ACC112 (cell line): ENCODE results near the gene PHF3.

Experiments used
- H2AFZ ChIP-seq: fragments of 200-600 bp; sonication (generic); one replicate; pipeline ENCODE4 v1.6.0; 2017; ENCODE audit warnings: antibody characterized with exemption, low read length; ENCODE audit not compliant: unreplicated experiment
- H3K27ac ChIP-seq: fragments of 200-600 bp; sonication (generic); 2 replicates; pipeline ENCODE4 v1.5.1; 2014; ENCODE audit warnings: low read depth, mild to moderate bottlenecking, antibody characterized with exemption, low read length, moderate library complexity
- H3K27me3 ChIP-seq: fragments of 200-600 bp; sonication (generic); 2 replicates; pipeline ENCODE4 v1.6.1; 2014; ENCODE audit warnings: mild to moderate bottlenecking, antibody characterized with exemption, low read length, moderate library complexity, mixed read lengths; ENCODE audit not compliant: insufficient read depth
- H3K36me3 ChIP-seq: fragments of 200-600 bp; sonication (generic); 2 replicates; pipeline ENCODE4 v1.6.1; 2016; ENCODE audit warnings: mild to moderate bottlenecking, antibody characterized with exemption, low read length, moderate library complexity, mixed read lengths; ENCODE audit not compliant: insufficient read depth
- H3K4me1 ChIP-seq: fragments of 200-600 bp; sonication (generic); one replicate; pipeline ENCODE4 v1.6.1; 2016; ENCODE audit warnings: low read length, mixed read lengths; ENCODE audit not compliant: insufficient read depth, unreplicated experiment, control insufficient read depth
- H3K4me3 ChIP-seq: fragments of 200-600 bp; sonication (generic); 2 replicates; pipeline ENCODE4 v1.5.1; 2014; ENCODE audit warnings: mild to moderate bottlenecking, low read depth, low read length
- H3K79me2 ChIP-seq: fragments of 200-600 bp; sonication (generic); one replicate; pipeline ENCODE4 v1.6.0; 2016; ENCODE audit warnings: low read length; ENCODE audit not compliant: control insufficient read depth, unreplicated experiment, insufficient read depth

PHF3 gene

DNA sequence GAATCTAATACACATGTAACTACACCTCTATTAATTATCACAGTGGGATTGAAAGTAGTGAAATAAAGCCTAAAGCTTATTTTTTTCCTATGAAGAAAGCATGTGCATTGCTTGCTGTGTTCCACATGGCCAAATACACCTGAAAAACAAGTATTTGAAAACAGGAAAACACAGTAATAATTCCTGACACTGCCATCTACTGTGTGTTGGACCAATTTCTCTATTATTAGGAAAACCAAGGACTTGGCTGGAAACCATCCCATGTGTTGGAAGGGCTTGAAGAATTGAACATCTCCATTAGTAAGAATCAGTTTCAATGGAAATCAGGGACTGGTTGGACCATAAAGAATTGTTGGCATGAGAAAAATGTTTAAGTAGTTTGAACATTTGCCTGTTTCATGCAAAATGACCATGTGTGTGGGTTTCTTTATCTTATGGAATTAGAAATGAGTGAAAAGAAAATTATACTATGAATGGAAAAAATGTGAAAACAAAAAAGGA is 124.1 kb downstream of the PHF3 start:
- Histone ChIP-seq H3K4me3 (no peak overlapping the region), H3K4me1 (no peaks in the 10 kb centered on the region), H3K36me3 (no peaks in the 10 kb centered on the region), H3K79me2 (no peaks in the 10 kb centered on the region), H3K27ac (no peak overlapping the region), H2AFZ (no peak overlapping the region), H3K27me3 (no peaks in the 10 kb centered on the region)

DNA sequence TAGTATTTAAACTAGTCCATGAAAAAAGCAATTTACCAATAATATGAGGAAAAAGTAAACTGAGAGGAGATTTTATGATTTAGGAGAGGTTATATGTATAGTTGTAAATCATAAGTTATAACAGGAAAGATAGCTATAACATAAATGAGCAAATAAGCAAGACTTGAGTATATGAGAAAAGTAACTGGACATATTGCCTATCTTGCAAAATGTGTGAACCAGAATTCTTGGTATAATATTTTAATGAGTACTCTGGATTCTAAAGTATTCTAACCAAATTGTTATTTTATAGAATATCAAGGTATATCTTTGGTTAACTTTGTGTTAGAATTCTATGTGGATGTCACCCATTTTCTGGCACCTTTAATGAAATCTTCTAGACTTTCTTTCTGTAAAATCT is 124.6 kb downstream of the PHF3 start:
- Histone ChIP-seq H3K27me3 (no peaks in the 10 kb centered on the region), H3K79me2 (no peaks in the 10 kb centered on the region), H2AFZ (no peak overlapping the region), H3K4me1 (no peaks in the 10 kb centered on the region), H3K36me3 (no peaks in the 10 kb centered on the region), H3K4me3 (no peak overlapping the region), H3K27ac (no peak overlapping the region)

DNA sequence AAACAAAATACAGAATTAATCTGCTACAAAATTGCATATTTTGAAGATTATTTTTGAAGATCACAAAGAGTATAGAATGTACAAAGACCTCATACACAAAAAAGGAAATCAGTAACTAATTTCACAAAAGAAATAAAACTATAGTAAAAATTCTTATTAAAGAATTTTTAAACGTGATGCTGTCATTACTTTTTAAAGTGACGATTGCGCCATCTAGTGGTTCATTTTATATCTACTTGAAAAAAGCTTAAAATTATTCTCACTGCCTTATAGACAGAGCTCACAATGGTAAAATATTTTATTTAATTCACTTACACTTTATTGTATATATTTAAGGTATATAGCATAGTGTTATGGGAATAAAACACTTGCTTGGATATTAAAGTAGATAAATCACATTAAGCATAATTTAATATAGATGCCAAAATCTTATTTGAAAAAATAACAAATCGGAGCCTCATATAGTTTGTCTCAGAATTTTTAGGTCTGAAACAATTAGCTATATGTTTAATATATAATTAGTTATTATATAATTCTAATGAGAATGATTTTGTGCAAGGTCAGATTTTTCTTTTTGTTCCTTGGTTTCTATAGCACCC is 128.8 kb downstream of the PHF3 start:
- Histone ChIP-seq H3K79me2 (no peaks in the 10 kb centered on the region), H3K27me3 (no peaks in the 10 kb centered on the region), H2AFZ (no peak overlapping the region)

More for the DNA sequence above, 128.8 kb downstream of the PHF3 start:
- H3K4me1 ChIP-seq, result no peaks in the 10 kb centered on the region
- no peak overlapping the region for H3K4me3 ChIP-seq
- H3K27ac ChIP-seq, result no peak overlapping the region
- H3K36me3 ChIP-seq, result no peaks in the 10 kb centered on the region
